Epithelial cell of proximal tubule (primary cell): ENCODE results near the gene ALCAM. TPM values are rescaled to one million over a fixed set of nuclear protein-coding genes. Genes with fewer than 3 reads are reported as not detected.
A peak's percentile ranks its signal among the peaks of the same experiment; 100 is the strongest.
"Not testable (repeated sequence)": the region's sequence is repeated elsewhere in the genome, so short reads cannot be mapped to it uniquely, and the experiment has no call there.

Source experiments
- DNase-seq: peaks from one replicate; pipeline ENCODE4 v3.0.0-alpha.2; 2011; ENCODE audit warnings: low read depth
- H3K4me3 ChIP-seq: 2 replicates; pipeline ENCODE4 v1.5.1; 2011; ENCODE audit warnings: low read depth, mild to moderate bottlenecking, low read length
- total RNA-seq: library from RNA; depleted of rRNA; stranded (reverse); fragments of >200 nt; gene quantifications from 2 replicates; pipeline ENCODE4 v1.2.3, GENCODE V29; 2015
- TF ChIP-seq, protein P1 (sequence below): conservative IDR thresholded peaks from 2 replicates; pipeline ENCODE4 v1.5.1; 2012; ENCODE audit warnings: low read depth, mild to moderate bottlenecking, low read length

The ALCAM gene
- total RNA-seq, 1 donor from 2014 or later = 121 TPM

- TF ChIP-seq, protein P1, sequence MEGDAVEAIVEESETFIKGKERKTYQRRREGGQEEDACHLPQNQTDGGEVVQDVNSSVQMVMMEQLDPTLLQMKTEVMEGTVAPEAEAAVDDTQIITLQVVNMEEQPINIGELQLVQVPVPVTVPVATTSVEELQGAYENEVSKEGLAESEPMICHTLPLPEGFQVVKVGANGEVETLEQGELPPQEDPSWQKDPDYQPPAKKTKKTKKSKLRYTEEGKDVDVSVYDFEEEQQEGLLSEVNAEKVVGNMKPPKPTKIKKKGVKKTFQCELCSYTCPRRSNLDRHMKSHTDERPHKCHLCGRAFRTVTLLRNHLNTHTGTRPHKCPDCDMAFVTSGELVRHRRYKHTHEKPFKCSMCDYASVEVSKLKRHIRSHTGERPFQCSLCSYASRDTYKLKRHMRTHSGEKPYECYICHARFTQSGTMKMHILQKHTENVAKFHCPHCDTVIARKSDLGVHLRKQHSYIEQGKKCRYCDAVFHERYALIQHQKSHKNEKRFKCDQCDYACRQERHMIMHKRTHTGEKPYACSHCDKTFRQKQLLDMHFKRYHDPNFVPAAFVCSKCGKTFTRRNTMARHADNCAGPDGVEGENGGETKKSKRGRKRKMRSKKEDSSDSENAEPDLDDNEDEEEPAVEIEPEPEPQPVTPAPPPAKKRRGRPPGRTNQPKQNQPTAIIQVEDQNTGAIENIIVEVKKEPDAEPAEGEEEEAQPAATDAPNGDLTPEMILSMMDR = no peak
- peak overlapping the region; percentile 12 for H3K4me3 ChIP-seq
- DNase-seq = peak; percentile 83
Observed at GRCh38 chr3:105387122-105387751, 20.5 kb downstream of the ALCAM start.

- no peak overlapping the region for H3K4me3 ChIP-seq
- TF ChIP-seq, protein P1 = no peak
- DNase-seq = no peak
Observed at GRCh38 chr3:105388176-105388575, 21.5 kb downstream of the ALCAM start.

- not testable (repeated sequence) for H3K4me3 ChIP-seq, DNase-seq
Observed at GRCh38 chr3:105389759-105390158, 23.1 kb downstream of the ALCAM start.

DNA sequence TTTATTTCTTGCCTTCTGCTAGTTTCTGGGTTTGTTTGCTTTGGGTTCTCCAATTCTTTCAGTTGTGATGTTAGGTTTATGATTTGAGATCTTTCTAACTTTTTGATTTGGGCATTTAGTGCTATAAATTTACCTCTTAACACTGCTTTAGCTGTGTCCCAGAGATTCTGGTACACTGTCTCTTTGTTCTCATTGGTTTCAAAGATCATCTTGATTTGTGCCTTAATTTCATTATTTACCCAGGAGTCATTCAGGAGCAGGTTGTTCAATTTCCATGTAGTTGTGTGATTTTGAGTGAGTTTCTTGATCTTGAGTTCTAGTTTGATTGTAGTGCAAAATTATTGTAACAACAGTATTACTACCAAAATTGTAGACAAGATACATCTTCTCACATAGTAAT lies 25.9 kb downstream of the ALCAM start:
- DNase-seq, H3K4me3 ChIP-seq: not testable (repeated sequence)

DNA sequence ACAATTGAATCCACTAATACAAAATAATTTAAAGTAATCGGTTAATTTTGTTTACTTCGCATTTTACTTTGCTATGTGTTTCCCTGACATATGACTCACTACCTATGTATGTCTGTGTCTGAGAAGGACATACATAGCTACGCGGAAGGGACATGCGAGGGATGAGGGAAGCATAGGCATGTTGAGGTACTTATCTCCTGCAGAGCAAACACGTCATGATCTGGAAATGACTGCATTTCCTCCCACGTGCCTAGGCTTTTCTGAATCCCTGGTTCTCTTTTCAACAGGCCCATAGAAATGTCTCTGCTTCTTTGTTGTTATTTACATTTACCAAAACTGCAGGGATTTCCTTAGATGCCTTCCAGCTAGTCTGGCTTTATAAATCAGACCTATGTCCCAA lies 27.5 kb downstream of the ALCAM start:
- DNase-seq = no peak
- TF ChIP-seq, protein P1 = no peak
- H3K4me3 ChIP-seq = no peak overlapping the region

- DNase-seq = no peak
- no peak overlapping the region for H3K4me3 ChIP-seq
- TF ChIP-seq, protein P1 = peak; percentile 3
Observed at GRCh38 chr3:105397974-105398373, 31.3 kb downstream of the ALCAM start.

DNA sequence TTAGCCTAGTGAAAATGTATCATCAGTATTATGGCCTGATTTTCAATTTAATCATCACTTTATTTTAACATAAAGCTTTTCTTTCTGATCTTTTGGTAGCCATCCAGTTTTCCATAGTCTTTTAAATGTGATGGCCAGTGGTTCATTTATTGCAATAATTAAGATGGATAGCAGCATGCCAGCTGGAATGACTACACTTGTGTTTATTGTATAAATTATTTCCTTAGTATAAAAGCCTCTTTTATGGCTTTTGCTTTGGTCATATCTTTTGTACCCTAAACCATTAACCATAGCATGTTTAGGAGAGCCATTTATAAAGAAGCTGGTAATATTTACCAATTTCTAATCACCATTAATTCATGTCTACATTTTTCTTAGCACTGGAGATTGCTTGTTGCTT lies 31.7 kb downstream of the ALCAM start:
- DNase-seq = no peak
- TF ChIP-seq, protein P1 = no peak
- no peak overlapping the region for H3K4me3 ChIP-seq

DNA sequence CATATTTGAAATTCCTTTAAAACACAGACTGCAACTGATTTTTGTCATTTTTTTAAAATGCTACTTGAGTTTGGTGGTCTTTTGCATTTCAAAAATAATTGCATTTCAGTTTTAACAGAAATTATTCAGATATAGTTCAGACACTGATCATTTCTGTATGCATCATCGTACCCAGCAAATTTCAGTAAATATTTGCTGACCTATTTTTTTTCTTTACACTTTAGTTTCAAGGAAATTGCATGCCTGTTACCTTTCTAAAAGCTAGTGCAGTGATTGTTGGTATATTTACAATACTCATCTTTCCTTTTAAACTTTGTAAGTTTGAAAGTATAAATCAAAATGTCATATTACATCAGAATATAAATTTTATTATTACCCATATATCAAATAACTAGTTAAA lies 32.4 kb downstream of the ALCAM start:
- TF ChIP-seq, protein P1 = no peak
- DNase-seq = no peak
- H3K4me3 ChIP-seq = no peak overlapping the region
